GM18867 (cell line): ENCODE data around the gene SRD5A3.

ENCODE experiments used
- ATAC-seq: cut with Tn5 transposase; IDR thresholded peaks from one replicate; pipeline ENCODE4 v1.9.1; 2021; ENCODE audit warnings: mild to moderate bottlenecking, moderate library complexity; ENCODE audit not compliant: unreplicated experiment

Gene SRD5A3

GRCh38 chr4:55405073-55405472 lies 59.0 kb downstream of the SRD5A3 start:
- ATAC-seq = no peak

- ATAC-seq = no peak
Measured at GRCh38 chr4:55406545-55406944, 60.5 kb downstream of the SRD5A3 start.

- ATAC-seq = no peak
Measured at GRCh38 chr4:55407119-55407518, 61.1 kb downstream of the SRD5A3 start.

GRCh38 chr4:55407764-55408163 lies 61.7 kb downstream of the SRD5A3 start:
- no peak for ATAC-seq

DNA sequence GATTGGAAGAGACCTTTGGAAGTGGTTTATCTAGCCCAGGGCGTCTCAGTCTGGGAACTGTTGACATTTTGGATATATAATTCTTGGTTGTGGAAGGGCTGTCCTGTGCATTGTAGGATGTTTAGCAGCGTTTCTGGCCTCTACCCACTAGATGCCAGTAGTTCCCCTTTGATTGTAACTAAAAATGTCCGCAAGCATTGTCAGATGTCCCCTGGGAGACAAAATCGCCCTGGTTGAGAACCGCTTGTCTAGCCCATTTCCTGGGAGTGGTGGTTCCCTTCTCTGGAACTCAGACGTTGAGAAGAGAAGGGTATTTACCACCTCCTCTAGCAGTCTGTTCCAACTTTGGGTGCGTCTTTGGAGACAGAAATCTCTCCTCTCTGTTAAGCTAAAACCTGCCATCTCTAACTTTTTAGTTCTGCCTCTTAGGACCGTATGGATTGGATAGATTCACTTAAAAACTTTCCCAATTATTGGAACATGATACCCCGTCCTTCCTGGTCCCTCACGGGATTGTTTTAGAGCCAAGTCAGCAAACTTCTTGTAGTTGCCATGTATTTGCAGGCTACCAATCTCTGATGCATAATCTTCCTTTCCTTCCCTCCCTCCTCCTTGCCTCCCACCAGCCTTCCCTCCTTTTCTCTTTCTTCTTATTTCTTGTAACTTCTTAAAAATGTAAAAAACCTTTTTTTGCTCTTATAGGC lies 63.6 kb downstream of the SRD5A3 start:
- peak; percentile 60 for ATAC-seq

DNA sequence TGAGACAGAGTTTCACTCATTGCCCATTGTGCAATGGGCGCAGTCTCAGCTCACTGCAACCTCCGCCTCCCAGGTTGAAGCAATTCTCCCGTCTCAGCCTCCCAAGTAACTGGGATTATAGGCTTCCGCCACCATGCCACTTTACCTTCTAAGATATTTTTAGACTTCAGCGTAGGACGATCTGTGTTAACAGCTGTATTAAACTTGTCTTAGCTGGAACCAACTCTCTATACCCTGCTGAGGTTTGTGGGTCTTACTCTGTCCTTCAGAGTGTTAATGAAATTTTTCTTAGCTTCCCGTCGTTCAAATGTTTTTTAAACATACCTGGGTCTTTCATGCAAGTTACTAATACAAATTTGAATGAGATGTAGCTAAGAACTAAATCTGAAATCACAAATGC lies 64.4 kb downstream of the SRD5A3 start:
- no peak for ATAC-seq

GRCh38 chr4:55411621-55412020 lies 65.6 kb downstream of the SRD5A3 start:
- no peak for ATAC-seq

DNA sequence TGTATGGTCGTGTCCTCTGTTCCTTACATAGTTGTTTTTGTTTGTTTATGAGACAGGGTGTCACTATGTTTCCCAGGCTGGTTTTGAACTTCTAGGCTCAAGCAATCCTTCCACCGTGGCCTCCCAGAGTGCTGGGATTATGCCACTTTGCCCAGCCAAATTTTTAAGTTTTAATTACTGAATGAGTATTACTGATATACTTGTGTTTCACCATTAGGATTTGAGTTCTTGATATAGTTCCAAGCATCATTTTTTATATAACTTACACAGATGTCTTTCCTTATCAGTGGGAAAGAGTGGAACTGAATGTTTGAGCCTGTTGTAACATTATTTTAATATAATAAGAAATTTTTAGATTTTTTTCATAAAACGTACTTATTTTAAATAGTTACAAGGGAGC lies 70.1 kb downstream of the SRD5A3 start:
- no peak for ATAC-seq
